ENCODE measurements around the gene GRIFIN.
A peak's percentile ranks its signal among the peaks of the same experiment; 100 is the strongest.
"Not testable (repeated sequence)": the region's sequence is repeated elsewhere in the genome, so short reads cannot be mapped to it uniquely, and the experiment has no call there.

GRIFIN gene

GRCh38 chr7:2462731-2463130 is 13.5 kb downstream of the GRIFIN start:
- no peak for FAIRE-seq

DNA sequence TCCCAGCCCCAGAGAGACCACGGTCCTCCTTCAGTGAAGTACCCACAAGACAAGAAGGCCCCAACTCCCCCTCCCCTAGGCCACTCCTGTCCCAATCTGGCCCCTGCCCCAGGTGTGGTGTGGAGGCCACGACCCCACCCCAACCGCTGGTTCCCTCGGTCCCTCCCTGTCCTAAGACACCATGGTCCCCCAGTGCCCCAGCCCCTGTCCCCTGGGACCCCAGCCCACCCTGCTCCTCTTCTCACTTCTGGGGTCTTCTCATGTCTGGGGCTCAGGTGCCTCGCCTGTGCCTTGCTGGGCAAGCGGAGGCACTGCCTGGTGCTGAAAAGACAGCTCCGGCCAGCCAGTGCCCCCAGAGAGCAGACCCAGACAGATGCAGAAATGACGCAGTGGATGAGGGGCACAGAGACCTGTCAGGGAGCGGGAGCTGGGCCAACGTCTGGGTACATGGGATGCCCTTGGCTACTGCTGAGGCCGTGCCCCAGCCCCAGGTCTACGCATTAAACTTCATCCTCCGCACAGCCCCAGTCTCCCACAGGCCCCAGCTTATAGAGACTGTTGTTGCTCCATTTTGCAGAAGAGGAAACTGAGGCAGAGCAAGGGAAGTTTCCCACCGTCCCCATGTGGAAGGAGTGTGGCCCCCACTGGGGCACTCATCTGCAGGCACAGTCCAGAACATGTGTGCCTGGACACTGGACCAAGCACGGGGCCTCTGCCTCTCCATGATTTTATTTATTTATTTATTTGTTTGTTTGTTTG is 14.8 kb downstream of the GRIFIN start:
- no peak for DNase-seq (ENCODE audit: insufficient read length, low spot score)
- FAIRE-seq, result no peak

More at GRCh38 chr7:2462731-2463130, 13.5 kb downstream of the GRIFIN start:
- no peak for DNase-seq (ENCODE audit: insufficient read length, low spot score)

GRCh38 chr7:2460641-2461040 is 15.6 kb downstream of the GRIFIN start:
- no peak for FAIRE-seq
- DNase-seq (ENCODE audit: insufficient read length, low spot score), result no peak

- DNase-seq (ENCODE audit: insufficient read length, low spot score), result no peak
- no peak for FAIRE-seq
These were observed 16.0 kb downstream of the GRIFIN start for GRCh38 chr7:2460188-2460587.

GRCh38 chr7:2459674-2460073 is 16.5 kb downstream of the GRIFIN start:
- FAIRE-seq (no peak), DNase-seq (ENCODE audit: insufficient read length, low spot score) (no peak)

DNA sequence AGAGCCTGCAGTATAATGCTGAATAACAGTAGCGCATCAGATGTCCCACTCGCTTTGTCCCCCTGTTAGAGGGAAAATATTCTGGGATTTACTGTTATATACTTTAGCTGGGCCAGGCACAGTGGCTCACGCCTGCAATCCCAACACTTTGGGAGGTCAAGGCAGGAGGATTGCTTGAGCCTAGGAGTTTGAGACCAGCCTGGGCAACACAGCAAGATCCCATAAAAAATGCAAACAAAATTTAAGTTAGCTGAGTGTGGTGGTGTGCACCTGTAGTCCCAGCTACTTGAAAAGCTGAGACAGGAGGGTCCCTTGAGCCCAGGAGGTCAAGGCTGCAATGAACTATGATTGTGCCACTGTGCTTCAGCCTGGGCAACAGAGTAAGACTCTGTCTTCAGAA is 22.3 kb downstream of the GRIFIN start:
- not testable (repeated sequence) for DNase-seq (ENCODE audit: insufficient read length, low spot score); FAIRE-seq

- DNase-seq (ENCODE audit: insufficient read length, low spot score), result no peak
- FAIRE-seq, result no peak
These were observed 23.4 kb downstream of the GRIFIN start for GRCh38 chr7:2452643-2453270.

- DNase-seq (ENCODE audit: insufficient read length, low spot score) (no peak), FAIRE-seq (no peak)
These were observed 24.1 kb downstream of the GRIFIN start for GRCh38 chr7:2452074-2452507.

DNA sequence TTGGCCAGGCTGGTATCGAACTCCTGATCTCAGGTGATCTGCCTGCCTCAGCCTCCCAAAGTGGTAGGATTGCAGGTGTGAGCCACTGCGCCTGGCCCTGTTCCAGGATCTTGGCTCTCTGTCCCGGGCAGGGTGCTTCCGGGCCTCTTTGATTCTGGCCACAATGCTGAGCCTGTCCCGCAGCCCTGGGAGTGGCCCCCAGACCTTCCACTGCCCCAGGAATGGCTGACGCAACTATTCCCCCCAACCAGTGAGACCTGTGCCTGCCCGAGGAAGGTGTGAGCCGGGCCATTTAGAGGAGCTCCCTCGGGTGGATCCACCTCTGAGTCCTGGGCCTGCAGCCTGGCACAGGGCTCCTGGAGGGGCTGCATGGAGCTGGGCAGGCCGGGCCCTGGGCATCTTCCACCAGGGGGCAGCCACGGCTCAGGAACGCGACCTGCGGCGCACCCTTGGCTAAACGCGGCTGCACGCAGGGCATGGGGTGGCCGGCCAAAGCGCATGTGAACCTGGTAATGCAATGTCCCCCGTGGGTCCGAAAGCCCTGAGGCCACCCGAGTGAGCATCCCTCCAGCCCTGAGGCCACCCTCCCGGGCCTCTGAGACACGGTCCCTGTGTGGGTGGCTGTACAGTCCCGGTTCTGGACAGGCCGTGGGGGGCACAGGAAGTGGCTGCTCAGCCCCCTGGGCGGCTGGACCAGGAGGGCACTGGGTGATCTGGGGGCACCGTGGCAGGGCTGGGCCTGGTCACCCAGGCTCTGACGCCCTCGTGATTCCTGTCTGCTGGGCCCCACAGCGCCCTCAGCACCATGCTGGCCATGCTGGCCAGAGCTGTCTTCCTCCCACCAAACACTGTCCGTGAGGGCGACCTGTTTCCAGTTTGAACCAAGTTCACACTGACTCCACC is 24.8 kb downstream of the GRIFIN start:
- FAIRE-seq, result peak; percentile 96
- DNase-seq (ENCODE audit: insufficient read length, low spot score), result peak; percentile 98

DNA sequence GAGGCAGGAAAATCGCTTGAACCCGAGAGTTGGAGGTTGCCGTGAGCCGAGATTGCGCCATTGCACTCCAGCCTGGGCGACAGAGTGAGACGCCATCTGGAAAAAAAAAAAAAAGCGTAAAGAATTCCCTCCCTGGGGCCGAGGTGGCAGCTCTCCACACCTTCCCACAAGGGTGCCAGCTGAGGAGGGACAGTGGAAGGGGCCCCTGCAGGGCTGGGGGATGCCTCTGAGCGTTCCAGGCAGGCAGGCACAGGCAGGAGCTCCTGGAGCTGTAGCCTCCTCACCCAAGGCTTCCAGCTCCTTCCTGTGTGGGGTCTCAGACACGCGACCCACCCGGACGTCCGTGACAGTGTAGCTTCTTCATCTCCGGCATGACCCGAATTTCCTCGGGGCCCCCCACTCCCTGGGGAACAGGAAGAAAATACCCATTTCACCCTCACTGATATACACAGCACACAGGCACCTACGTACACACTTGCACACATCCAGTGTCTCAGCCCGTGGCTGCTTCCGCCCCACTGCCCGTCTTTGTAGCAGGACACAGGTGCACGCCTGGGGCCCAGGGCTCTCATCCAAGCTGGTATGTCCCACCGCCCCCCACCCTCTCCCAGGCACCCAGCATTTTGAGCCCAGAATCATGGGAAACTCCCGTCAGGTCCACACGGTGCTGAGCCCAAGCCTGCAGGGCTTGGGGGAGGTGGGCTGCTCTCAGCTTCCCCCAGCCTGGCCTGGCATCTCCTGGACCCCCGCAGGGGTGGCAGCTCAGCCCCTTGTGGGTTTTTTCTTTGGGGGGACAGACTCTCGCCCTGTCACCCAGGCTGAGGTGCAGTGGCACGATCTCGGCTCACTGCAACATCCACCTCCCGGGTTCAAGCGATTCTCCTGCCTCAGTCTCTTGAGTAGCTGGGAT is 25.7 kb downstream of the GRIFIN start:
- FAIRE-seq, result peak; percentile 26
- no peak for DNase-seq (ENCODE audit: insufficient read length, low spot score)

GRCh38 chr7:2446676-2447075 is 29.5 kb downstream of the GRIFIN start:
- DNase-seq (ENCODE audit: insufficient read length, low spot score), result no peak
- no peak for FAIRE-seq

- DNase-seq (ENCODE audit: insufficient read length, low spot score), result no peak
- no peak for FAIRE-seq
These were observed 30.2 kb downstream of the GRIFIN start for GRCh38 chr7:2445898-2446555.

DNA sequence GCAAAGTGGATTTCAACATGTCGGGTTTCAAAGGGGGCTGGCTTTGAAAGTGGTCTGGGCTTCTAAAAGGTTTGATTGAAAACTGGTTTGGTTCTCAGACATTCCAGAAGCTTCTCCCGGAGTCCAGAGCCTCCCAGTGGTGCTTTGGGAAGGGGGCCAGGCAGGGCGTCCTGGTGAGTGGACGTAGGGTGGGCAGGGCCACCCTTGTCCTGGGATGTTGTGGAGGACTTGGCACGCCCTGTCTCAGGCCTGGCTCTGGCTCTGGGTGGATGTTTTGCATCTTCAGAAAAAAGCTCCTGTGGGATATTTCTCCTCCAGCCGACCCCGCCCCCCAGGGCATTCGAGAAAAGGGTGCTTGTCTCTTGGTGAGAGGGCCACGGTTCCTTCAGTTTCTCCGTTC is 31.2 kb downstream of the GRIFIN start:
- DNase-seq (ENCODE audit: insufficient read length, low spot score) (no peak), FAIRE-seq (no peak)

DNA sequence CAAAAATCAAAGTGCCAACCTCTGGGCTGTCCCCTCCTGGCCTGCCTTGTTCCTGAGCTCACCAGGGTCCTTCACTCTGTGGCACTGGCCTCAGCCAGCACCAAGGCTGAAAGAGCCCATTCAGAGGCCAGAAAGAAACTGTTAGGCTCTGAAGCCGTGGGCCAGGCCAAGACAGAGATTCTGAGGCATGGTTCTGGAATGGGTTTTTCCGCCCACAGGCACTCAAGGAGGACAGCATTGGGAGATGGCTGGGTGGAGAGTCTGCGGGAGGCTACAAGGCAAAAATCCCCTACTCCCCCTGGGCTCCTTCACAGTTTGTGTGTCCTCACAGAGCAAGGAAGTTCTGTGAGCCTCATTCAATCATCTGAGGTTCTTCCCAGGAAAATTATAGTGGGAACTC is 31.7 kb downstream of the GRIFIN start:
- DNase-seq (ENCODE audit: insufficient read length, low spot score) (no peak), FAIRE-seq (no peak)

GRCh38 chr7:2443491-2443890 is 32.7 kb downstream of the GRIFIN start:
- DNase-seq (ENCODE audit: insufficient read length, low spot score) (no peak), FAIRE-seq (no peak)

- FAIRE-seq (no peak), DNase-seq (ENCODE audit: insufficient read length, low spot score) (no peak)
These were observed 34.7 kb downstream of the GRIFIN start for GRCh38 chr7:2441430-2442058.

DNA sequence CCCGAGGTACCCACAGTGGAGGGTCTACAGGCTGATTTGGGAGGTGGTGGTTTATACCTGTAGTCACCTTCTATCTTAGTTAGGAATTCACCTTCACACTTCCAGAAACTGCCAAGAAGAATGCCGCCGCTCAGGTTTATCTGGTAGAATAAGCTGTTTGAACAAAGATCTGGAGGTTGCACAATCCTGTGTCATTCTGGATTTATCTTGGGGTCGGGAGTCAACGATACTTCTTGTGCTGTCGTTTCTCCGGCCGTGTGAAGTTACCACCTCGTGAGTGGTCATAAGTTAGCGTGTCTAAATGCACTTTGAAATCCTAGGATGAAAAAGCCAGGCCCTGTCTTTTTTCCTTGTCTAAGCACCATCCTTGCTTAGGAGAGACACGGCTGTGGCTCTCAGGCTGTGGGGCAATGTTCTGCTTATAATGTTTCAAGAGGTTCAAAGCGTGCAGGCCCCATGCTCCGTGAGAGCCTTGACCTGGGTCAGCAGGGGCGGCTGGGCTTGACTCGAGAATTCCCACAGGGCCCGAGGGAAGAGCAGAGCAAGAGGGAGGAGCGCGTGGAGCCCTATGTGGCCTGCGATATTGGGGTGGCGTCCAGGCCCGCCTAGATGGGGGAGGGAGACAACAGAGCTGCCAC is 35.5 kb downstream of the GRIFIN start:
- peak; percentile 13 for FAIRE-seq

DNA sequence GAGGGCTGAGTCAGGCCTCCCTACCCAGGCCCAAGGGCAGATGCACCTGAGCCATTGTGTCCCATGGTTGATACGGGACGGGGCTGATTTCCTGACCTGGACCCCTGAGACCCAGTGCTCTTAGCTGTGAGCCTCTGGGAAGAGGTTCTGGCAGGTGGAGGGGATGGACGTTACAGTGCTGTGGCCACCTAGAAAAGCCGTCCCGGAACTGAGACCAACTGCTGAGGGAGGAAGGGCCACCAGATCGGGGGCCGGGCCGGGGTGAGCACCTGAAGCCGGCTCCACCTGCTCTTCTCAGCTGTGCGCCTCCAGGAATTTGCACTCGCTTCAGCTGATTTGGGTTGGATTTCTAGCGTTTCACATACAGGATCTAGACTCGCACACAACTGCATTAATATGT is 37.4 kb downstream of the GRIFIN start:
- DNase-seq (ENCODE audit: insufficient read length, low spot score), result no peak
- no peak for FAIRE-seq

More for the DNA sequence above, 35.5 kb downstream of the GRIFIN start:
- no peak for DNase-seq (ENCODE audit: insufficient read length, low spot score)

DNA sequence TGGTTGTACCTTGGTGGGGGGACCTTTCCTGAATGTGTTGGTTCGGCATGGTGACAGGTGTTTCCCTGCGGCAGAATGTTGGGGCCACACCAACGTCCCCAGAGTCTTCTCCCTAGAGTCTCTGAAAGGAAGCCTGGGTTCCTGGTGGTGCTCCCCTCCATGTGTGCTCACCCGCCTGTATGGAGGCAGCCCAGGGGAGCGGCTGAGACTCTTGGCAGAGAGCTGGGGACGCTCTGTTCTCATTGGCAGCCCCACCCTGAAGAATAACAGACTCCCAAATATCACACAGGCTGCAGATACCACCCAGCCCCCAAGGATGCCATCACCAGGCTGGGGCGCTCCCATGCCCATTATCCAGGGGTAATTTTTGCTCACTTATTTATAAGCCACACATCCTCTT is 38.0 kb downstream of the GRIFIN start:
- DNase-seq (ENCODE audit: insufficient read length, low spot score) (no peak), FAIRE-seq (no peak)
